Measurements from ENCODE around the gene WNT9B.

Gene WNT9B

GRCh38 chr17:46827274-46827673 is 24.1 kb upstream of the WNT9B start:
- TF ChIP-seq, protein P1, sequence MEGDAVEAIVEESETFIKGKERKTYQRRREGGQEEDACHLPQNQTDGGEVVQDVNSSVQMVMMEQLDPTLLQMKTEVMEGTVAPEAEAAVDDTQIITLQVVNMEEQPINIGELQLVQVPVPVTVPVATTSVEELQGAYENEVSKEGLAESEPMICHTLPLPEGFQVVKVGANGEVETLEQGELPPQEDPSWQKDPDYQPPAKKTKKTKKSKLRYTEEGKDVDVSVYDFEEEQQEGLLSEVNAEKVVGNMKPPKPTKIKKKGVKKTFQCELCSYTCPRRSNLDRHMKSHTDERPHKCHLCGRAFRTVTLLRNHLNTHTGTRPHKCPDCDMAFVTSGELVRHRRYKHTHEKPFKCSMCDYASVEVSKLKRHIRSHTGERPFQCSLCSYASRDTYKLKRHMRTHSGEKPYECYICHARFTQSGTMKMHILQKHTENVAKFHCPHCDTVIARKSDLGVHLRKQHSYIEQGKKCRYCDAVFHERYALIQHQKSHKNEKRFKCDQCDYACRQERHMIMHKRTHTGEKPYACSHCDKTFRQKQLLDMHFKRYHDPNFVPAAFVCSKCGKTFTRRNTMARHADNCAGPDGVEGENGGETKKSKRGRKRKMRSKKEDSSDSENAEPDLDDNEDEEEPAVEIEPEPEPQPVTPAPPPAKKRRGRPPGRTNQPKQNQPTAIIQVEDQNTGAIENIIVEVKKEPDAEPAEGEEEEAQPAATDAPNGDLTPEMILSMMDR (conservative IDR thresholded peaks at IDR 0.05; ENCODE audit: low read length): no peak
- TF ChIP-seq EZH2phosphoT487 (IDR thresholded peaks at IDR 0.05; ENCODE audit: borderline replicate concordance): no peak
- H3K4me2 ChIP-seq (ENCODE audit: low read depth, low read length, poor library complexity, severe bottlenecking): no peak overlapping the region
- no peak overlapping the region for H3K9ac ChIP-seq (ENCODE audit: low read depth, low read length, poor library complexity, severe bottlenecking)
- H3K36me3 ChIP-seq (ENCODE audit: insufficient read depth, low read length): no peaks in the 10 kb centered on the region
- H3K4me3 ChIP-seq (ENCODE audit: low read length, poor library complexity, severe bottlenecking): no peak overlapping the region
- no peaks in the 10 kb centered on the region for H3K79me2 ChIP-seq (ENCODE audit: insufficient read depth, low read length)
- H4K20me1 ChIP-seq (ENCODE audit: insufficient read depth, low read length, poor library complexity, severe bottlenecking): no peaks in the 10 kb centered on the region
- no peaks in the 10 kb centered on the region for H3K4me1 ChIP-seq (ENCODE audit: insufficient read depth, low read length, poor library complexity, severe bottlenecking)
- no peaks in the 10 kb centered on the region for H3K27me3 ChIP-seq (ENCODE audit: insufficient read depth, low read length, poor library complexity, severe bottlenecking)
- H2AFZ ChIP-seq (ENCODE audit: low read length): no peak overlapping the region
- no peaks in the 10 kb centered on the region for H3K9me2 ChIP-seq (replicated peaks; ENCODE audit: low read depth, low read length)
- no peaks in the 10 kb centered on the region for H3K9me3 ChIP-seq (ENCODE audit: insufficient read depth, low read depth, low read length)
- H3F3A ChIP-seq (ENCODE audit: low read depth): no peaks in the 10 kb centered on the region

DNA sequence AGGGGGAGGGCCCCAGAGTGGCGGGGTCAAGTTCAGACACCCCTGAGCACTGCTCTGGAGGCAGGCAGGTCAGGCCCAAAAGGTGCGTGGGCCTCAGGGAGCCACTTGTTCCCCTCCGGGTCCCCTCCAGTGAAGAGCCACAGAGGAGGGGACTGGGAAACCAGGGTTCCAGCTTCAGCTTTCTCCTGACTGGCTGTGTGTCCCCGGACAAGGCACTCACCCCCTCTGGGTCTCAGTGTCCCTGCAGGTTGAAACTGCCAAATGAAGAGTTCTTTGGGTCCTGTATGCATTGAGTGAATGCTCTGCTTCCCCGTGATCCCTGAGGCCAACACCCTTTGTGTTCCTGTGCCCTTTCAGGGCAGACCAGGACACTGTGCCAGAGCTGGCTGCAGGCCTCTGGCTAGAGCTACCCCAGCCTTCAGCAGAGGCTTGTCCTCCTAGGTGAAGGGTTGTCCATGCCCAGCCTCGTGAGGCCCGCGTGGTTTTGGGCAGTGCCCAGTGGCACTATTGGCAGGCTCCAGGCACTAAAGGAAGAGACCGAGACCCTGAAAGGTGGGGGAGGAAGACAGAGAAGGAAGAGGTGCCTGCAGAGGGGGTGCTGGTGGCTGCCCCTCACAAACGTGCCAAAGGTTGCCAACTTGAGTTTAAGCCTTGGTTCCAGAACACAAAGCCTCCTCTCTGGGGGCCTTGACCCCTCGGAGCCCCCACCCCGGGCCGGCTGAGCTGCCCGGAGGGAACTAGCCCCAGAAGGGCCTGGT is 19.6 kb upstream of the WNT9B start:
- Histone ChIP-seq H4K20me1 (ENCODE audit: insufficient read depth, low read length, poor library complexity, severe bottlenecking) (no peaks in the 10 kb centered on the region), H3K79me2 (ENCODE audit: insufficient read depth, low read length) (no peaks in the 10 kb centered on the region), H3K27me3 (ENCODE audit: insufficient read depth, low read length, poor library complexity, severe bottlenecking) (no peaks in the 10 kb centered on the region), H3K9me3 (ENCODE audit: insufficient read depth, low read depth, low read length) (no peaks in the 10 kb centered on the region), H2AFZ (ENCODE audit: low read length) (no peak overlapping the region), H3F3A (ENCODE audit: low read depth) (no peaks in the 10 kb centered on the region), H3K4me1 (ENCODE audit: insufficient read depth, low read length, poor library complexity, severe bottlenecking) (no peaks in the 10 kb centered on the region), H3K4me3 (ENCODE audit: low read length, poor library complexity, severe bottlenecking) (no peak overlapping the region), H3K9ac (ENCODE audit: low read depth, low read length, poor library complexity, severe bottlenecking) (no peak overlapping the region), H3K36me3 (ENCODE audit: insufficient read depth, low read length) (no peaks in the 10 kb centered on the region), H3K4me2 (ENCODE audit: low read depth, low read length, poor library complexity, severe bottlenecking) (no peak overlapping the region), H3K9me2 (replicated peaks; ENCODE audit: low read depth, low read length) (no peaks in the 10 kb centered on the region)
- no peak for TF ChIP-seq EZH2phosphoT487 (IDR thresholded peaks at IDR 0.05; ENCODE audit: borderline replicate concordance)
- TF ChIP-seq, protein P1 (conservative IDR thresholded peaks at IDR 0.05; ENCODE audit: low read length): no peak

- H3F3A ChIP-seq (ENCODE audit: low read depth): no peaks in the 10 kb centered on the region
- H3K79me2 ChIP-seq (ENCODE audit: insufficient read depth, low read length): no peaks in the 10 kb centered on the region
- no peak overlapping the region for H3K4me2 ChIP-seq (ENCODE audit: low read depth, low read length, poor library complexity, severe bottlenecking)
- H3K4me1 ChIP-seq (ENCODE audit: insufficient read depth, low read length, poor library complexity, severe bottlenecking): no peaks in the 10 kb centered on the region
- TF ChIP-seq, protein P1 (conservative IDR thresholded peaks at IDR 0.05; ENCODE audit: low read length): no peak
- no peaks in the 10 kb centered on the region for H4K20me1 ChIP-seq (ENCODE audit: insufficient read depth, low read length, poor library complexity, severe bottlenecking)
- H2AFZ ChIP-seq (ENCODE audit: low read length): no peak overlapping the region
- H3K9ac ChIP-seq (ENCODE audit: low read depth, low read length, poor library complexity, severe bottlenecking): no peak overlapping the region
- H3K36me3 ChIP-seq (ENCODE audit: insufficient read depth, low read length): no peaks in the 10 kb centered on the region
- H3K9me2 ChIP-seq (replicated peaks; ENCODE audit: low read depth, low read length): no peaks in the 10 kb centered on the region
- H3K27me3 ChIP-seq (ENCODE audit: insufficient read depth, low read length, poor library complexity, severe bottlenecking): no peaks in the 10 kb centered on the region
- H3K4me3 ChIP-seq (ENCODE audit: low read length, poor library complexity, severe bottlenecking): no peak overlapping the region
- H3K9me3 ChIP-seq (ENCODE audit: insufficient read depth, low read depth, low read length): no peaks in the 10 kb centered on the region
These were observed 19.0 kb upstream of the WNT9B start for GRCh38 chr17:46832331-46832821.
